T-helper 22 cell (primary cell): ENCODE data around the gene NKX2-8.

Experiments used
- DNase-seq: peaks from one replicate; pipeline ENCODE4 v3.0.0-alpha.2; 2020; ENCODE audit warnings: low read depth

The NKX2-8 gene

GRCh38 chr14:36582011-36582873 lies at the start of gene NKX2-8:
NKX2-8 (minus strand) TSS chr14:36582614; CDS start chr14:36582389, 225 bp downstream.
- DNase-seq = no peak

GRCh38 chr14:36627981-36628380 lies 45.6 kb upstream of the NKX2-8 start:
- DNase-seq = no peak

GRCh38 chr14:36626151-36626550 lies 43.7 kb upstream of the NKX2-8 start:
- no peak for DNase-seq

- no peak for DNase-seq
Measured at GRCh38 chr14:36625436-36625835, 43.0 kb upstream of the NKX2-8 start.

GRCh38 chr14:36625014-36625413 lies 42.6 kb upstream of the NKX2-8 start:
- DNase-seq = no peak

- no peak for DNase-seq
Measured at GRCh38 chr14:36619853-36620252, 37.4 kb upstream of the NKX2-8 start.

- no peak for DNase-seq
Measured at GRCh38 chr14:36619131-36619530, 36.7 kb upstream of the NKX2-8 start.

GRCh38 chr14:36618641-36619040 lies 36.2 kb upstream of the NKX2-8 start:
- DNase-seq = no peak

- DNase-seq = no peak
Measured at GRCh38 chr14:36617824-36618223, 35.4 kb upstream of the NKX2-8 start.

GRCh38 chr14:36605506-36605857 lies 23.1 kb upstream of the NKX2-8 start:
- DNase-seq = no peak

- DNase-seq = no peak
Measured at GRCh38 chr14:36604757-36605505, 22.5 kb upstream of the NKX2-8 start.

- no peak for DNase-seq
Measured at GRCh38 chr14:36600431-36600830, 18.0 kb upstream of the NKX2-8 start.

GRCh38 chr14:36591482-36591881 lies 9.1 kb upstream of the NKX2-8 start:
- no peak for DNase-seq

GRCh38 chr14:36588788-36589187 lies 6.4 kb upstream of the NKX2-8 start:
- DNase-seq = no peak

- no peak for DNase-seq
Measured at GRCh38 chr14:36588119-36588518, 5.7 kb upstream of the NKX2-8 start.

- no peak for DNase-seq
Measured at GRCh38 chr14:36585100-36585499, 2.7 kb upstream of the NKX2-8 start.

GRCh38 chr14:36583893-36584811 lies 1.7 kb upstream of the NKX2-8 start:
- no peak for DNase-seq

- DNase-seq = no peak
Measured at GRCh38 chr14:36583242-36583892, 953 bp upstream of the NKX2-8 start.

- DNase-seq = no peak
Measured at GRCh38 chr14:36582874-36583241, 444 bp upstream of the NKX2-8 start.

GRCh38 chr14:36580856-36581831 lies 1.3 kb downstream of the NKX2-8 start:
- DNase-seq = no peak
